ENCODE data around the gene TTC21A. TPM values are rescaled to one million over a fixed set of nuclear protein-coding genes. Genes with fewer than 3 reads are reported as not detected.

The TTC21A gene
- total RNA-seq, 1 experiment from 2014 or later: 7.7 TPM

DNA sequence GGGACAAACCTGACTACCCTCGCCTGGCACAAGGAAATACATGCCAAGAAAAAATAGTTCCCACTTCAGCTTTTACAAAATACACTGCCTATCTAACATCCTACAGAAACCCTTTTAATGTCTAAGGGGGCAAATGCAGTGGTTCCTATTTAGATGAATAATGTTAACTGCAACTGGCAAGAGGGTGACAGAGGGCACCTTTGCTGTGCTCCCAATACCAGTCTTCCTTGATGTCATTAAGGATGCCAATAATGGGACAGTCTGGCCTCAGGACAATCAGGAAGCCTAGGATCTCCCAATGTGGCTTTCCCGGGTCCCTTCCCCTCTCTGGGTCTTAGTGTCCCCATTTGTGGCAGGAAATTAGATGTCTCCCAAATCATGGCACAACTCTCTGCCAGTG, 32.0 kb downstream of the TTC21A start:
- no peaks in the 10 kb centered on the region for H3K4me1 ChIP-seq (ENCODE audit: control insufficient read depth, insufficient read depth, low read length)
- no peak for TF ChIP-seq POLR2AphosphoS5 (IDR thresholded peaks at IDR 0.05; ENCODE audit: low read depth, low read length)
- no peak for TF ChIP-seq SIN3A (IDR thresholded peaks at IDR 0.05; ENCODE audit: borderline replicate concordance, insufficient read depth, low read depth, low read length)
- TF ChIP-seq, protein P1, sequence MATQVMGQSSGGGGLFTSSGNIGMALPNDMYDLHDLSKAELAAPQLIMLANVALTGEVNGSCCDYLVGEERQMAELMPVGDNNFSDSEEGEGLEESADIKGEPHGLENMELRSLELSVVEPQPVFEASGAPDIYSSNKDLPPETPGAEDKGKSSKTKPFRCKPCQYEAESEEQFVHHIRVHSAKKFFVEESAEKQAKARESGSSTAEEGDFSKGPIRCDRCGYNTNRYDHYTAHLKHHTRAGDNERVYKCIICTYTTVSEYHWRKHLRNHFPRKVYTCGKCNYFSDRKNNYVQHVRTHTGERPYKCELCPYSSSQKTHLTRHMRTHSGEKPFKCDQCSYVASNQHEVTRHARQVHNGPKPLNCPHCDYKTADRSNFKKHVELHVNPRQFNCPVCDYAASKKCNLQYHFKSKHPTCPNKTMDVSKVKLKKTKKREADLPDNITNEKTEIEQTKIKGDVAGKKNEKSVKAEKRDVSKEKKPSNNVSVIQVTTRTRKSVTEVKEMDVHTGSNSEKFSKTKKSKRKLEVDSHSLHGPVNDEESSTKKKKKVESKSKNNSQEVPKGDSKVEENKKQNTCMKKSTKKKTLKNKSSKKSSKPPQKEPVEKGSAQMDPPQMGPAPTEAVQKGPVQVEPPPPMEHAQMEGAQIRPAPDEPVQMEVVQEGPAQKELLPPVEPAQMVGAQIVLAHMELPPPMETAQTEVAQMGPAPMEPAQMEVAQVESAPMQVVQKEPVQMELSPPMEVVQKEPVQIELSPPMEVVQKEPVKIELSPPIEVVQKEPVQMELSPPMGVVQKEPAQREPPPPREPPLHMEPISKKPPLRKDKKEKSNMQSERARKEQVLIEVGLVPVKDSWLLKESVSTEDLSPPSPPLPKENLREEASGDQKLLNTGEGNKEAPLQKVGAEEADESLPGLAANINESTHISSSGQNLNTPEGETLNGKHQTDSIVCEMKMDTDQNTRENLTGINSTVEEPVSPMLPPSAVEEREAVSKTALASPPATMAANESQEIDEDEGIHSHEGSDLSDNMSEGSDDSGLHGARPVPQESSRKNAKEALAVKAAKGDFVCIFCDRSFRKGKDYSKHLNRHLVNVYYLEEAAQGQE (IDR thresholded peaks at IDR 0.05; ENCODE audit: insufficient read depth in 1 of 2, low read depth in 2 of 2, low read length in 1 of 2): no peak
- TF ChIP-seq, protein P2, sequence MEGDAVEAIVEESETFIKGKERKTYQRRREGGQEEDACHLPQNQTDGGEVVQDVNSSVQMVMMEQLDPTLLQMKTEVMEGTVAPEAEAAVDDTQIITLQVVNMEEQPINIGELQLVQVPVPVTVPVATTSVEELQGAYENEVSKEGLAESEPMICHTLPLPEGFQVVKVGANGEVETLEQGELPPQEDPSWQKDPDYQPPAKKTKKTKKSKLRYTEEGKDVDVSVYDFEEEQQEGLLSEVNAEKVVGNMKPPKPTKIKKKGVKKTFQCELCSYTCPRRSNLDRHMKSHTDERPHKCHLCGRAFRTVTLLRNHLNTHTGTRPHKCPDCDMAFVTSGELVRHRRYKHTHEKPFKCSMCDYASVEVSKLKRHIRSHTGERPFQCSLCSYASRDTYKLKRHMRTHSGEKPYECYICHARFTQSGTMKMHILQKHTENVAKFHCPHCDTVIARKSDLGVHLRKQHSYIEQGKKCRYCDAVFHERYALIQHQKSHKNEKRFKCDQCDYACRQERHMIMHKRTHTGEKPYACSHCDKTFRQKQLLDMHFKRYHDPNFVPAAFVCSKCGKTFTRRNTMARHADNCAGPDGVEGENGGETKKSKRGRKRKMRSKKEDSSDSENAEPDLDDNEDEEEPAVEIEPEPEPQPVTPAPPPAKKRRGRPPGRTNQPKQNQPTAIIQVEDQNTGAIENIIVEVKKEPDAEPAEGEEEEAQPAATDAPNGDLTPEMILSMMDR (IDR thresholded peaks at IDR 0.05): no peak
- no peak for TF ChIP-seq TCF7L2 (IDR thresholded peaks at IDR 0.05; ENCODE audit: low read depth, low read length)
- DNase-seq (ENCODE audit: low read depth, low spot score) (no peak), ATAC-seq (no peak)
- H3K27me3 ChIP-seq (ENCODE audit: control insufficient read depth, insufficient read depth, low read length): no peaks in the 10 kb centered on the region
- no peaks in the 10 kb centered on the region for H3K9me3 ChIP-seq (ENCODE audit: control insufficient read depth, insufficient read depth, low read depth, low read length)
- CTCF ChIA-PET: no interaction called here
- POLR2A ChIA-PET: no interaction called here
- no peaks in the 10 kb centered on the region for H3K36me3 ChIP-seq (ENCODE audit: control insufficient read depth, insufficient read depth, low read length)
- no TSS peak for BruUV-seq (replicated peaks)
- no peak overlapping the region for H3K4me3 ChIP-seq (ENCODE audit: low read depth in 2 of 2, low read length in 2 of 2)
- H3K27ac ChIP-seq (ENCODE audit: low read length): no peak overlapping the region
- in situ Hi-C loops (cut with HindIII; ENCODE audit: low pct_unique_long_range_greater_than_20kb, low sequenced_read_pairs): no loop called here
- intact Hi-C loops (cut with micrococcal nuclease; ENCODE audit: unreplicated experiment): no loop called here

DNA sequence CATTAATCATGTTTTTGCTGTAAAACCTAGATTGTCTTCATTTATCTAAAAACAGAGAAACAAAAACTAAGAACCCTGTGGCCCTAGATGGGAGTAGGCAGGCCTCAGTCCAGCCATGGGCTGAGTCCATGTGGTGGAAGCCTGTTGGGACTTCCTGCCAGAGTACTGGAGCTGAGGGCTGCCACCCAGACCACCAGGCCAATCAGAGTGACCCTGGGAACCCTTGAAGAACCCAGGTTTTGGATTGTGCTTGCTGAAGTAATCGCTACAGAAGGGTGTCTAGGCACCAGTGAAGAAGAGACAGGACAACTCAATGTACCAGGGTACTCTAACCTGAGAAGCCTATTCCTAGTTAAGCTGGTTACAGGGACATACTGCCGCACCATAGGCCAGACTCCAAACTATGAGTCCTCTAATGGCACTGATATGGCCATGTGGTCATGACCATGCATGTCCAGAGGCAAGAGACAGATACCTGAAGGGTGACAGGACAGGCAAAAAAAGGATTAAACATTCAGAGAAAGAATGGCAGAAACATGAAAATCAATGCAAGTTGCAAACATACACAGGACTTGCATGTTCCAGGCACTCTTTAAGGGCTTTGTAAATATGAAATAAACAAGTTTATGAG, 33.0 kb downstream of the TTC21A start:
- intact Hi-C loops (cut with micrococcal nuclease; ENCODE audit: unreplicated experiment): no loop called here
- H3K27ac ChIP-seq (ENCODE audit: low read length): no peak overlapping the region
- H3K4me3 ChIP-seq (ENCODE audit: low read depth in 2 of 2, low read length in 2 of 2): no peak overlapping the region
- DNase-seq (ENCODE audit: low read depth, low spot score) (no peak), ATAC-seq (no peak)
- H3K27me3 ChIP-seq (ENCODE audit: control insufficient read depth, insufficient read depth, low read length): no peaks in the 10 kb centered on the region
- in situ Hi-C loops (cut with HindIII; ENCODE audit: low pct_unique_long_range_greater_than_20kb, low sequenced_read_pairs): no loop called here
- ChIA-PET POLR2A (no interaction called here), CTCF (no interaction called here)
- H3K36me3 ChIP-seq (ENCODE audit: control insufficient read depth, insufficient read depth, low read length): no peaks in the 10 kb centered on the region; the same call in 1 of the 2 replicates
- TF ChIP-seq TCF7L2 (IDR thresholded peaks at IDR 0.05; ENCODE audit: low read depth, low read length) (no peak), POLR2AphosphoS5 (IDR thresholded peaks at IDR 0.05; ENCODE audit: low read depth, low read length) (no peak), SIN3A (IDR thresholded peaks at IDR 0.05; ENCODE audit: borderline replicate concordance, insufficient read depth, low read depth, low read length) (no peak)
- TF ChIP-seq, protein P1 (IDR thresholded peaks at IDR 0.05; ENCODE audit: insufficient read depth in 1 of 2, low read depth in 2 of 2, low read length in 1 of 2): no peak
- TF ChIP-seq, protein P2 (IDR thresholded peaks at IDR 0.05): no peak
- H3K4me1 ChIP-seq (ENCODE audit: control insufficient read depth, insufficient read depth, low read length): no peaks in the 10 kb centered on the region
- H3K9me3 ChIP-seq (ENCODE audit: control insufficient read depth, insufficient read depth, low read depth, low read length): no peaks in the 10 kb centered on the region
- no TSS peak for BruUV-seq (replicated peaks)

Data from Panc1 (cell line).